NK-92 (cell line): ENCODE results near the gene CEMIP2.
"Not testable (repeated sequence)": the region's sequence is repeated elsewhere in the genome, so short reads cannot be mapped to it uniquely, and the experiment has no call there.

Experiments
- DNase-seq: peaks from one replicate; lab custom pipeline; 2025; ENCODE audit not compliant: unreplicated experiment; lab: John Stamatoyannopoulos, UW

Gene CEMIP2, protein sequence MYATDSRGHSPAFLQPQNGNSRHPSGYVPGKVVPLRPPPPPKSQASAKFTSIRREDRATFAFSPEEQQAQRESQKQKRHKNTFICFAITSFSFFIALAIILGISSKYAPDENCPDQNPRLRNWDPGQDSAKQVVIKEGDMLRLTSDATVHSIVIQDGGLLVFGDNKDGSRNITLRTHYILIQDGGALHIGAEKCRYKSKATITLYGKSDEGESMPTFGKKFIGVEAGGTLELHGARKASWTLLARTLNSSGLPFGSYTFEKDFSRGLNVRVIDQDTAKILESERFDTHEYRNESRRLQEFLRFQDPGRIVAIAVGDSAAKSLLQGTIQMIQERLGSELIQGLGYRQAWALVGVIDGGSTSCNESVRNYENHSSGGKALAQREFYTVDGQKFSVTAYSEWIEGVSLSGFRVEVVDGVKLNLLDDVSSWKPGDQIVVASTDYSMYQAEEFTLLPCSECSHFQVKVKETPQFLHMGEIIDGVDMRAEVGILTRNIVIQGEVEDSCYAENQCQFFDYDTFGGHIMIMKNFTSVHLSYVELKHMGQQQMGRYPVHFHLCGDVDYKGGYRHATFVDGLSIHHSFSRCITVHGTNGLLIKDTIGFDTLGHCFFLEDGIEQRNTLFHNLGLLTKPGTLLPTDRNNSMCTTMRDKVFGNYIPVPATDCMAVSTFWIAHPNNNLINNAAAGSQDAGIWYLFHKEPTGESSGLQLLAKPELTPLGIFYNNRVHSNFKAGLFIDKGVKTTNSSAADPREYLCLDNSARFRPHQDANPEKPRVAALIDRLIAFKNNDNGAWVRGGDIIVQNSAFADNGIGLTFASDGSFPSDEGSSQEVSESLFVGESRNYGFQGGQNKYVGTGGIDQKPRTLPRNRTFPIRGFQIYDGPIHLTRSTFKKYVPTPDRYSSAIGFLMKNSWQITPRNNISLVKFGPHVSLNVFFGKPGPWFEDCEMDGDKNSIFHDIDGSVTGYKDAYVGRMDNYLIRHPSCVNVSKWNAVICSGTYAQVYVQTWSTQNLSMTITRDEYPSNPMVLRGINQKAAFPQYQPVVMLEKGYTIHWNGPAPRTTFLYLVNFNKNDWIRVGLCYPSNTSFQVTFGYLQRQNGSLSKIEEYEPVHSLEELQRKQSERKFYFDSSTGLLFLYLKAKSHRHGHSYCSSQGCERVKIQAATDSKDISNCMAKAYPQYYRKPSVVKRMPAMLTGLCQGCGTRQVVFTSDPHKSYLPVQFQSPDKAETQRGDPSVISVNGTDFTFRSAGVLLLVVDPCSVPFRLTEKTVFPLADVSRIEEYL (N-terminal part only)

GRCh38 chr9:71768388-71769174, at the start of gene CEMIP2:
CEMIP2 (minus strand) TSS chr9:71768513; CDS start chr9:71750373, 18,140 bp downstream.
- DNase-seq: no peak

DNA sequence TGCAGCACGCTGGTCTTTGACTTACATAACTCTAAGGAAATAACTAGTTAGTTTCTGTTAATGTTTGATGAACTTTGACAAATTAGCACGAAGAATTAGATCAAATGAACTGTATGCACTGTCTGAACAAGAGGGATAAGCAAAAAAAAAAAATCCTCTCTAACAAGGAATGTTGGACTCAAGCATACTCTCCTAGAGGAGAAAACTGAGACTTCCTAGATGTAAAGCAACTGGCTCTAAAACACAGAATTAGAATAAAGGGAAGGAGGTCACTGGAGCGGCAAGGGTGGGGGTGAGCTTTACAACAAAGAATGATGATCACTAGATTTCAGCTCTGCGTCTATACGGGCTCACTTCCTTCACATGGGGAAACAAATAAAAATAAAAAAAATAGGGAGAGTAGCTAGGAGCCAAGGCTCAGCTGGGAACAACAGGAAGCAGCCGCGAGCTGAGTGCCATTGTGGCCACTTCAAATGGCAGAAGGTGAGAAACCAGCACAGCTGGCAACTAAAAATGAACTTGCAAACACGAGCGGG, 48.7 kb upstream of the CEMIP2 start:
- no peak for DNase-seq

- DNase-seq: no peak
These were observed 46.5 kb upstream of the CEMIP2 start for GRCh38 chr9:71814815-71815214.

- no peak for DNase-seq
These were observed 45.9 kb upstream of the CEMIP2 start for GRCh38 chr9:71814226-71814625.

- no peak for DNase-seq
These were observed 44.1 kb upstream of the CEMIP2 start for GRCh38 chr9:71812385-71812784.

DNA sequence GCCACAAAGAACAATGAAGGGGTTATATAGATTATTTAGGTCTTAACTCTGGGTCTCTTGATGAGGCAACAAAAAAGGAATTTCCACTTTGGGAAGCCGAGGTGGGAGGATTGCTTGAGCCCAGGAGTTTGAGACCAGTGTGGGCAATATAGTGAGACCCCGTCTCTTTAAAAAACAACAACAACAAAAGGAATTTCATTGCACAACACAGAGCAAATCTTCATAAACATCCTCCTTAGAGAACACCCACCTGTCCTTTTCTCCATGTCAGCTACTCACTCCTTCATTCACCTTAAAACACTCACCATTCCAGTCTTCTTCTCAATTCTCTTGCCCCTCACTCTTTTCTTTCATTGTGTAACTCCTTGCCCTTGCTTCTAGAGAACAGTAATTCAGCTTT, 39.8 kb upstream of the CEMIP2 start:
- no peak for DNase-seq

- no peak for DNase-seq
These were observed 38.6 kb upstream of the CEMIP2 start for GRCh38 chr9:71806901-71807307.

DNA sequence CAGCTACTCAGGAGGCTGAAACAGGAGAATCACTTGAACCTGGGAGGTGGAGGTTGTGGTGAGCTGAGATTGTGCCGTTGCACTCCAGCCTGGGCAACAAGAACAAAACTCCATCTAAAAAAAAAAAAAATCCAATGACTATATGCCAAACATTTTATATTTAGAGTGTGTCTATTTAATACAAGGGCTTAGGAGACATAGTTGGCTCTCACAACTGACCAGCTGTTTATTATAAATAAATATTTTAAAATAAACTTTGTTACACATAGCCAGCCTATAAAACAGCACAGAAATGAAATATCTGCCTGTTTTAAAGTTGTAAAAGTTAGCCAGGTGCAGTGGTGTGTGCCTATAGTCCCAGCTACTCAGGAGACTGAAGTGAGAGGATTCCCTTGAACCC, 36.8 kb upstream of the CEMIP2 start:
- not testable (repeated sequence) for DNase-seq

- DNase-seq: no peak
These were observed 33.5 kb upstream of the CEMIP2 start for GRCh38 chr9:71801826-71802225.

- no peak for DNase-seq
These were observed 29.0 kb upstream of the CEMIP2 start for GRCh38 chr9:71797266-71797665.

- no peak for DNase-seq
These were observed 27.9 kb upstream of the CEMIP2 start for GRCh38 chr9:71796100-71796767.

DNA sequence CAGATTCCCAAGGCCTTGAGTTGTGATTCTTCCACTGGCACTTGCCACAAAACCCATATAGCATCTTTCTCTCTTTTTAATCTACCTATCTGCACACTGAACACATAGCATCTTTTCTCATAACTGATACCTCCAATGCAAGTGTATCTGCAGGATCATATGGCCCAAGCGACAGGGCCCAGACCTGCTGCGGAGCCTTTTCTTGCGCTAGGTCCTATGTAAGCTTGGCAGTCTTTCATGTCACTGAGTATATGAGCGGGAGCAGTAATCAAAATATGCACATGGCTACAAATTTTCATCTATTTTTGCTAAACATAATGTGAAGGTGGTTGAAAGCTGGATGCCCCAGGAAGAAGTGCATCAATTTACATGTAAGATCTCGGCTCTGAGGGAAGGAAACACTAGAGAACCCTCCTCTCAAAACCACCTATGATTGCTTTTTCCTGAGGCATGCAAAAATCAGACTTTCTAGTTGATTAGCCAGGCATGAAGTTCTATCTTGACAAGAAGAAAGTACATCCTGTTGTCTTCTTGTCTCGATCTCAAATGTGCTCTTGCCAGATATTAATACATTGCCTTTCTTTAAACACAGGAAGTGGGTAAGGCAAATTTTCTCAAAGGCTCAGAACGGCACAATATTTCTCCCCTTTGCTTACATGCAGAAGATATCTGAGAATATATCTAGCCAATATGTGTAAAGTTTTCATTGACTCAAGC, 26.9 kb upstream of the CEMIP2 start:
- DNase-seq: no peak

DNA sequence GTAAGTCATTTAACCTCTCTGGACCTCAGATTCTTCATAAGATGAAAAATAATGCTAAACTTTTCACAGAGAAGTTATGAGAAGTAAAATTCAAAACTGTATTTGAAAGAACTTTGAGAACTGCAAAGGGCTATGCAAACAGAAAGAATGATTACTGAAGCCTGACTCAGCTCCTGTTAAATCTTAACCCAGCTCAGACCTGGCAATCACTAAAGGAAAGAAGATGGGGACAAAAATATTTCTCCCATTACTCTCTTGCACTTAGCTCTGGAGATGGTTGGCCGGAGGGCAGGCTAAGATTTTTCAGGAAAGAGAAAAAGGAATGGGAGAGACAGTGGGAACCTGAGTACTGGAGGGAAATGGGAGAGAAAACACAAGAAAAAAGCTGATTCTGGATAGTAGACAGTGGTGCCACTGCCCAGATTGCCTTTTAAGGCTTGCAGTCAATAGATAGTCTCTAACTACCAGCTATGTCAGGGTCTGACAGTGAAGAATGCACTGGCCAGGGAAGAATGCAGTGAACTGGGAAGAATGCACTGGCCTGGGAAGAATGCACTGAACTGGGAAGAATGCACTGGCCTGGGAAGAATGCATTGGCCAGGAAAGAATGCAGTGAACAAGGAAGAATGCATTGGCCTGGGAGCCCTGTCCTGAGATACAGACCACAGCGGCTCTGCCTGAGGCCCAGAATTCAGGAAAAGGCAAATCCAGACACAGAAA, 25.2 kb upstream of the CEMIP2 start:
- DNase-seq: no peak

DNA sequence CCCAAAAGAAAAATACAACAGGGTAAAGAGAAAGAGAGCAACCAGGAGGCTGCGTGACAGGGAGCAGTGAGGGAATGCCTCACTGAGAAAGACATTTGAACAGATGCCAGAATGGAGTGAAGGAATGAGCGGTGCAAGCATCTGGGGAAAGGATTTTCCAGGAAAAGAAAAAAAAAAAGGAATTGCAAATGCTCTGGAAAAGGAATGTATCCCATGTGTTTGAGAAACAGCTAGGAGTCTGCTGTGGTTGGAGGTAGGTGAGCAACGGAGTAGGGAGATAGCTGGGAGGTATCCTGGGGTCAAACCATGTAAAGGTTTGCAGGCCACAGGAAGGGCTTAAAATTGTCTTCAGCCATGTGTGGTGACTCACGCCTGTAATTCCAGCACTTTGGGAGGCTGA, 23.6 kb upstream of the CEMIP2 start:
- DNase-seq: no peak

DNA sequence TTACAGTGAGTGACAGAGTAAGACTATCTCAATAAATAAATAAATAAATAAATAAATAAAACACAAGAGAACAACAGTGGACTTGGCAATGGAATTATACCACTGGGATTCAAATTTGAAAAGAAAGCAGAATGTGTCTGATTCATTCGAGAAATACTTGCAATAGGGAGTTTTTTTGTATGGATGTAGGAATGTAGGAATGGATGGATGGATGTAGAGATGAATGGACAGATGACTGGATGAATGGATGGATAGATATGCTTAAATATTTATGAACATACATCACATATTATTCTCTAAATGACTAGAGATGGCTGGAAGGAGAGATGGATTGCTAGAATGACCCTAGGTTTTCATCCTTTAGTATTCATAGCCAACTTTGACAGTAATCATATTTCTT, 22.0 kb upstream of the CEMIP2 start:
- no peak for DNase-seq

DNA sequence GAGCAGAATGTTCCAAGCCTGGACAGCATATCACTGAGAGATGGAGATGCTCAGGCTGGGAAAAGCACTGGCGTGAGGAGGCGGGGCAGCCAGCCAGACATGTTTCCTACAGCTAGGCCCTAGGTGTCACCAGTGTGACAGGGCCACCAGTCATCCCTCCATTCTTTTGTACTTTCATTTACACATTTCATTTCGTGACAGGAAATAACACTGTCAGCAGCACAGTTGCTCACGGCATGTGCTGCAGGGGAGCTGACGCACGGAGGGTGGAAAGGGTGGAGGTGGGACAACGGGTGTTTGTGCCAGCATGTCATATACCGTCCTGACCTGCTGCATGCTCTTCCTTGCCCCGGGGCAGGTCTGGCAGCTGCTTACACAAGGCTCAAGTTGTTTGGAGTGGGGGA, 14.8 kb upstream of the CEMIP2 start:
- no peak for DNase-seq

GRCh38 chr9:71781391-71781790, 13.1 kb upstream of the CEMIP2 start:
- DNase-seq: no peak

GRCh38 chr9:71780953-71781352, 12.6 kb upstream of the CEMIP2 start:
- no peak for DNase-seq
